Measurements from ENCODE around the gene DDX18.
"Not testable (repeated sequence)": the region's sequence is repeated elsewhere in the genome, so short reads cannot be mapped to it uniquely, and the experiment has no call there.

DDX18 gene

DNA sequence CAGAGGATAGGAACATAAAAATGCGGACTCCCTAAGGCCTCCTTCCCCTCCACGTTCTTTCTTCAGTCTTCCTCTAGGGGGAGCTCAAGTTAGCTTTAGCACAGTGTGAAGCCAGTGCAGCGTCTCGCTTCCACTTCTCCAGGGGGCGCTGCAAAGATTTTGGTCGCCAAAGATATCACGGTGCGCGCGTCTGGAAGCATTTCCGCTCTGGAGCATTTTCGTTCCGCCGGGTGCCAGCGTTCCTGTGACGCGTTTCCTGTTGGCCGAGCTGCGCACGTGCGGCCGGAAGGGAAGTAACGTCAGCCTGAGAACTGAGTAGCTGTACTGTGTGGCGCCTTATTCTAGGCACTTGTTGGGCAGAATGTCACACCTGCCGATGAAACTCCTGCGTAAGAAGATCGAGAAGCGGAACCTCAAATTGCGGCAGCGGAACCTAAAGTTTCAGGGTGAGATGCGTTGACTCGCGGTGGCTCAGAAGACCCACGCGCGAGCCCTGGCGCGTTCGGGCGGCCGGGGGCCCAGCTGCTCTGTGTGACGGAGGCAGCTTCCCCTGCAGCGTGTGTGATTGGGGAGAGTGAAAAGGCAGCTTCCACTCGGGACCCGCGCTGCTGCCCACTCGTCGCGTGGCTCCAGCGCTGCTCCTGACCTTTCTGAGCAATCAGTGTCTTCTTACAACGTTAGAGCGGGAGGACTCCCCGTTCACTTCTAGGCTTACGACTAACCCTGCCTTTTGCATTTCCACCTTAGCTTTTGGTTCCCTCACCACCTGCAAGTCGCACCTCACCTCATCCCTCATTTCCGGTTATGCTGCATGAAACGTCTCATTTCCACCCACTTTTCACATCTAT lies at the start of gene DDX18:
Gene DDX18 (plus strand): TSS at position 275 of the 848 bp plus-strand sequence. CDS start 87 bp downstream, at position 362.
- peak; percentile 99 for DNase-seq

DNA sequence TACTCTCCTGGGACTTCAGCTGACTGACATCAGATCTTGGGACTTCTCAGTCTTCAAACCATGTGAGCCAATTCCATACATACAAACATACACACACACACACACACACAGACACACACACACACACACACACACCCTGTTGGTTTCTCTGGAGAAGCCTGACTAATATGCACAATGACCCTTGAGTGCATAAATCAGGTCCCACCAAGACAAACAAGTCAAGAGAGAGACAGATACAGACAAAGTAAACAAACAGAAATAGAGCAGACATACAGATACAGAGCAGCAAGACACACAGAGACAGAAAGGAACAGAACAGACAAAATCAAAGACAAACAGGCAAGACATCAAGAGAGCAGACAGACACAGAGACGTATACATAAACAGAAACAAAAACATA lies 43.8 kb upstream of the DDX18 start:
- no peak for DNase-seq

DNA sequence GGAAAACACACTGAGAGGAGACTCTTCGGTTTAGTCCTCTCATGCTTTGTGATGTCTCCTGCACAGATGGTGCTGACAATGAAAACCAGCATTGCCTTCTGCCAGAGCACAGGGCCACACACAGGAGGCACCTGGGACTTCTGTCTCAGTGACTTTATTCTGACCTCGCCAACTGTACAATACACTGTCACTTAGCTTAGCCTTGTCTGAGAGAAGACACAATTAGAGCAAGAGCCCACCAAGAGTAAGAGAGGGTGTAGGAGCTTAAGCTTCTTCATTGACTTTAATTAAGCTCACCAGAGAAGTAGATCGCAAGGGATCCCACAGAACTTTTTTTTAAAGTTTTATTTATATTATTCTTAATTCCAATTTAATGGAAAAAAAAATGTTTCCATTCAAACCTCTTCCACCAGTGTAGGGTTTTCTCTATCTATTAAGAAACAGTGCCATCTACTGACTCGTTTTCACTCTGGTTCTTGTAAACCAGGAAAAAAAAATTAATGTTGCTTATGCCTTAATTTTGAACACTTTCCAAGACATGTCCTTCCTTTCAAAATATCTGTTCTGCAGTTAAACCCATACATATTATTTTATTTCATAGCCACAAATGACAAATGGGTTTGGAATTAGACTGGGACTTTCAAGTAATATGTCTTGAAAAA lies 42.4 kb upstream of the DDX18 start:
- peak; percentile 56 for DNase-seq

DNA sequence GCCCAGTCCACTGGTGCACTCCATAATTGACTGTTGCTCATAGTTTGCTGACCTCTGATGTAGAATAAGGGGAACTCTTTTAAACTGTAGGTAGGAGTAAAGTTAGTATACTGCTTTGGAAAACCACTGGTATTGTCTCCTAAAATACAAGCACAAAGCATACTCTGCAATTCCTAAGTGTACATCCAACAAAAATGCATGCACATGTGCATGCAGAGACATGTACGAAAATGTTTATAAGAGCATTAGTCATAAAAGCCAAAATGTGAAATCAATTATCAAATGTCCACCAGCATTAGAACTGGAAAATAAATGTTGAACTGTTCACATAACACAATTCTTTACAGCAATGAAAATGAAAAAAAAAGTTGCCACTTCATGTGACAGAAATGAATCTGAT lies 39.8 kb upstream of the DDX18 start:
- no peak for DNase-seq

DNA sequence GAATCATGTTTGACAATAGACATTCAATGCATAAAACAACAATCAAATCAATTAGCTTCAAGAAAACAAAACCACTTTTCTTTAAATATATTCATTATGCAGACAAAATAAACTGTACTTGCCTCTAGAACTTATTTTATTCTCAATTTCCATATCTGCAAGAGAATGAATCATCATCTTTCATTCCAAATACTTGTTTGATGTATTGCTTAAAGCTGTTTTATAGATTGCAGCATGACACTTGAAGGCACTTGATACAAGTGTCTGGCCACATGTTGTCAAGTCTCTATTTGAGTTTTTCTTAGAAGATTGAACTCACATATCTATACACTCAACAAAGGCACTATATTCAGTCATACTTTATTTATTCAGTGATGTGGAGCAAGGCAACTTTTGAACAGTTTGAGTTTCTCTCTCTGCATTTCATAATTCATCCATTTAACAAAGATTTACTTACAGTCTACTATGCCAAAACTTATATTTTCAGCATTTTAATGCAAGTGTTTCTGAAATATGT lies 38.7 kb upstream of the DDX18 start:
- DNase-seq, result no peak

DNA sequence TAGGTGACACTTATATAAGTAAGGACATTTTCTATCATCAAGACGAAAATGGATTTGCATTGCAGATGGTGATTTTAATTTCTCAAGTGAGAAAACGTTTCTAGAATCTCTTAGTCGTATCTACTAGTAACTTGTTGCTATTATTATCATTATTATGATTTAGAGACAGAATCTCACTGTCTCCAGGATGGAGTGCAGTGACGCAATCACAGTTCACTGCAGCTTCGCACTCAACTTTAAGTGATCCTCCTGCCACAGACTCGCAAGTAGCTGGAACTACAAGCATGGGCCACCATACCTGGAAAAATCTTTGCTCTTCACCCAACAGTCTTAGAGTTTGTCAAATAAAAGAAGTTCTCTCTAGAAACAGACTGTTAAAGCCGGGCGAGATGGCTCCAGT lies 37.6 kb upstream of the DDX18 start:
- no peak for DNase-seq

DNA sequence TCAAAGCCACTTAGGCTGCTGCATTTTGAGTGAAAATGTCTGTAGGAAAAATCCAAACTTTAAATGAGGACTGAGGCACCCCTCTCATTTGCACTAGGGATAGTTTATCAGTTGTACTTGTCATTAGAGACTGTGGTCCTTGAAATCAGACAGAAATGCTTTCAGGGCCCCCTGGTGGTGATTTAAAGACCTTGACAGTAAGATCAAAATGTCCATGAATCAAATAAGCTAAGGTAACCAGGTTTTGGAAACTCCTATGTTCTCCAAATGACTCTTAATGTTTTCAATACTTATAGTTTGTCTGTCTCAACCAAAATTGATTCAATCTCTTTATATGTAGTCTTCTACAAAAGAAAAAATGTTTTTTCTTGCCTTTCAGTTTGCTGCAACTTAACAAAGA lies 28.8 kb upstream of the DDX18 start:
- peak; percentile 82 for DNase-seq

DNA sequence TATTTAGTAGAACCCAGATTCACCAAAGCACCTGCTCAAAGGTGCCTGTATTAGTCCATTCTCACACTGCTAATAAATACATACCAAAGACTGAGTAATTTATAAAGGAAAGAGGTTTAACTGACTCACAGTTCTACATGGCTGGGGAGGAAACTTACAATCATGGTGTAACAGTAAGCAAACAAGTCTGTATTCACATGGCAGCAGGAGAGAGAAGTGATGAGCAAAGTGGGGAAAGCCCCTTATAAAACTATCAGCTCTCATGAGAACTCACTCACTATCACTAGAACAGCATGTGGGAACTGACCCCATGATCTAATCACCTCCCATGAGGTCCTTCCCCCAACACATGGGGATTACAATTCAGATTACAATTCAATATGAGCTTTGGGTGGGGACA lies 28.0 kb upstream of the DDX18 start:
- DNase-seq, result no peak

DNA sequence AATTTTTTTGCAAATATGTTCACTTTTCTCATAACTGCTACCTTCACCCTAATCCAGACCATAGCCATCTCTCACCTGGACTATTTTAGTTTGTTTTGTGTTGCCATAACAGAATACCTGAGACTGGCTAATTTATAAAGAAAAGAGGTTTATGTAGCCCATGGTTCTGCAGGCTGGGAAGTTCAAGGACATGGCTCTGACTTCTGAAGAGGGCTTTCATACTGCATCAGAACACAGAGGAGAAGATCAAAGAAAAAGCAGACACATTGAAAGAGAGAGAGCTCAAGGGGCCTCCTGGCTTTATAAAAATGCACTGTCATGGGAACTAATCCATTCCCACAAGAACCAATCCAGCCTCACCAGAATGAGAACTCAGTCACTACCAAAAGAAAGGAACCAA lies 25.0 kb upstream of the DDX18 start:
- no peak for DNase-seq

DNA sequence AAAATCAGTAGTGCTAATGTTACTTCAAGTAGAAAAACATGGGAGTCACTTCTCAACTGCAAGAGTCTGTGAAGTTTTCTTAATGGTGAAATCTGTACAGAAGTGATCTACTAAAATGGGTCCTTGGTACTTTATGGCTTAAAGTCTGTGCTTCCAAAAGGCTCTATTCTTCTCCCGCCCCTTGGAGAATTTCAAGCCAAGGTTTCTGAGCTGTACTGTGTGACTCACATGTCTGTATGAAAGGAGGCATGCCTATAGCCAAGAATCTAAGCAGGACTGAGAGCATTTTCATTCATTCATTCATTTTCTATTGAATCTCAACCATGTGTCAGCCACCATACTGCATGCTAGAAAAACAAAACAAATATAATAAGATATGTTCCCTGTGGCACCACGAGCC lies 19.8 kb upstream of the DDX18 start:
- DNase-seq, result no peak

DNA sequence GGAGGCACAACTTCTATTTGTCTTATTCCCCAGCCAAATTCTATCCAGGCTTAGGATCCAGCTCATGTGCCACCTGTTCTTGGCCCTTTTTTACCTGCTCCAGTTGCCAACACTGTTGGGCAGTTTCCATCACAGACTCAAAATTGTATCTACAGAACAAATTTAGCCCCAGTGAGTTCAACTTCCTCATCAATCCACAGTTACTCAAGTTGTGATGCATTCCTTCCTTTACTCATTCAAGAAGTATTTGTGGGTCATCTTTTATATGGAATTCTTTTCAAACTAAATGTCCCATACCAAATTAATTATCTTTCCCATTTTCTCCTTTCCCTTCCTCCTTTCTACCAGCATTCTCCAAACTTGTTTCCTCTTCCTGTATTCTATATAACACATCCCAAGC lies 12.7 kb upstream of the DDX18 start:
- no peak for DNase-seq

DNA sequence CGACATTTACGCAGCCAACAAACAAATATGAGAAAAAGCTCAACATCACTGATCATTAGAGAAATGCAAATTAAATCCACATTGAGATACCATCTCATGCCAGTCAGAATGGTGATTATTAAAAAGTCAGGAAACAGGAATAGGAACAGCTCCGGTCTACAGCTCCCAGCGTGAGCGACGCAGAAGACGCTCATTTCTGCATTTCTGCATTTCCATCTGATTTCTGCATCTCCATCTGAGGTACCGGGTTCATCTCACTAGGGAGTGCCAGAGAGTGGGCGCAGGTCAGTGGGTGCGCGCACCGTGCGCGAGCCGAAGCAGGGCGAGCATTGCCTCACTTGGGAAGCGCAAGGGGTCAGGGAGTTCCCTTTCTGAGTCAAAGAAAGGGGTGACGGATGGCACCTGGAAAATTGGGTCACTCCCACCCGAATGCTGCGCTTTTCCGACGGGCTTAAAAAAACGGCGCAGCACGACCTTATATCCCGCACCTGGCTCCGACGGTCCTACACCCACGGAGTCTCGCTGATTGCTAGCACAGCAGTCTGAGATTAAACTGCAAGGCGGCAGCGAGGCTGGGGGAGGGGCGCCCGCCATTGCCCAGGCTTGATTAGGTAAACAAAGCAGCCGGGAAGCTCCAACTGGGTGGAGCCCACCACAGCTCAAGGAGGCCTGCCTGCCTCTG lies 10.7 kb upstream of the DDX18 start:
- peak; percentile 19 for DNase-seq

DNA sequence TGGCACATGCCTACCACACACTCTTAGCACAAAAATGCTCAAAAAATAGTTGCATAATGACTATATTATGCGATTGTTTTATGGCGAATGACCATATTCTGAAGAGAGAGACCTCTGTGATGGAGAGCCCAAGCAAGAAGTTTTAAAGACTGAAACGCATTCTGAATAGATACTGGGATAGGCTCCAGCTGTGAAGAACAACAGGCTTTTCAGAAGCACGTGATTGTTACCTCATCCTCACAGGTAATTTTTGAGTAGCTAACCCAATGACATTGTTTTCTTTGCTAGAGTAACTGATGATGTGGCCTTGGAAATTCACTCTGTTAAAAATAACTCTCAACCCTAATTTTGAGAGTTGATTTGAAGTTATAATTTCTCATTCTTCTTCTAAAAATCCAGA lies 2.0 kb upstream of the DDX18 start:
- no peak for DNase-seq

DNA sequence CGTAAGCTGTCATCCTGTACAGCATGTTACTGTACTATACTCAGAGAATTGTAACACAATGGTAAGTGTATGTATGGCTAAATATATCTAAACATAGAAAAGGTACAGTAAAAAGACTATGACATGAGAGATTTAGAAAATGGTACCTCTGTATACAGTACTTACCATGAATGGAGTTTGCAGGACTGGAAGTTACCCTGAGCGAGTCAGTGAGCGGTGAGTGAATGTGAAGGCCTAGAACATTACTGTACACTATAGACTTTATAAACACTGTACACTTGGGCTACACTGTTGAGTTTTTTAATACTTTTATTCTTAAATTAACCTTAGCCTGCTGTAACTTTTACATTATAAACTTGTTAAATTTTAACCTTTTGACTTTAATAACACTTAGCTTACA lies 1.5 kb downstream of the DDX18 start:
- DNase-seq, result no peak

DNA sequence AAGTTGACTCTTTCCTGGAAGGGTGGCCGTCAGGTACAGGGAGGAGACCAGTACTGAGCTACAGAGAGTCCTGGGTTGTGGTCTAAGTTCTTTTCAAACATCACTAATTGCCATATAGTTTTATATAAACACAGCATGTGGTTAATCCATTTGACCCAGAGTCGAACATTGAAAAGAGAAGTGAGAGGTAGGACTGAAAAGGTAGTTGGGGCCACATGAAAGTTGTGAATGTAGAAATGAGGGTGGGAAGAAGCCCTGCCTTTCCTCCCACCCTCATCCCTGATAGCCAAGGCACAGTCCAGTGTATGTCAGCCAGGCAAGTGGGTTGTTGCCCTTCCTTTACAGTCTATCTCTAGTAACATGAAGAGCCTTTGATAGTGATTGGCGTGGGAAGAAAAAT lies 4.4 kb downstream of the DDX18 start:
- no peak for DNase-seq

DNA sequence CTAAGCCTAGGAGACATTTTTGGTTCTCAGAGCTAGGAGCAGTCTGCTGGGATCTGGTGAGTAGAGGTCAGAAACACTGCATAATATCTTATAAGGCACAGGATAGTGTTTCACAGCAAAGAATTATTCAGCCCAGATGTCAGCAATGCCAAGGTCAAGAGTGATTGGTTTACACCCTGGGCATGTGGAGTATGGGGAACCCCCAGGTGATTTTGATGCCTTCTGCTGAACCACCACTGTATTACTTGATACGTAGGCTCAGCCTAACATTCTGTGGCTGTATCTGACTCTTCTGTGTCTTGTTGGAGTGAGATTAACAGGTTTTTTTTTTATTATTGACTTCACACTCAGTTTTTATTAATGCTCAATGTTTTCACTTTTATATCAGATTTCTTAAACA lies 6.0 kb downstream of the DDX18 start:
- DNase-seq, result no peak

DNA sequence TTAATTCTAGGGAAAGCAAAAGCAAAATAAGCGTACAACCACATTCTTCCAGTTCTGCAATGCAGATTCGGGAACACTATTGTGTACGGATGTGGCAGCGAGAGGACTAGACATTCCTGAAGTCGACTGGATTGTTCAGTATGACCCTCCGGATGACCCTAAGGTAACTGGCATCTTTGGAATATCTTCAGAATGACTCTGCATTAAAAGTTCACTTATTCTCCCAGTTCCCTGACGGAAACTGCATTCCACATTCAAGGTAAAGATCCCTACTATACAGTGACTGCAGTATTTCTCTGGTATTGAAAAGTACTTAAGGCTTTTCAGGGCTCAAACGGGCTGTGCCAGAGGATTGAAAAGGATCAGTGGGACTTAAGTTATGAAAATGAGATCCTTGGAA lies 10.9 kb downstream of the DDX18 start:
- no peak for DNase-seq

DNA sequence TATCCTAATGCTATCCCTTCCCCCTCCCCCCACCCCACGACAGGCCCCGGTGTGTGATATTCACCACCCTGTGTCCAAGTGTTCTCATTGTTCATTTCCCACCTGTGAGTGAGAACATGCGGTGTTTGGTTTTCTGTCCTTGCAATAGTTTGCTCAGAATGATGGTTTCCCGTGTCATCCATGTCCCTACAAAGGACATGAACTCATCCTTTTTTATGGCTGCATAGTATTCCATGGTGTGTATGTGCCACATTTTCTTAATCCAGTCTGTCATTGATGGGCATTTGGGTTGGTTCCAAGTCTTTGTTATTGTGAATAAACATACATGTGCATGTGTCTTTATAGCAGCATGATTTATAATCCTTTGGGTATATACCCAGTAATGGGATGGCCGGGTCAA lies 13.0 kb downstream of the DDX18 start:
- not testable (repeated sequence) for DNase-seq

DNA sequence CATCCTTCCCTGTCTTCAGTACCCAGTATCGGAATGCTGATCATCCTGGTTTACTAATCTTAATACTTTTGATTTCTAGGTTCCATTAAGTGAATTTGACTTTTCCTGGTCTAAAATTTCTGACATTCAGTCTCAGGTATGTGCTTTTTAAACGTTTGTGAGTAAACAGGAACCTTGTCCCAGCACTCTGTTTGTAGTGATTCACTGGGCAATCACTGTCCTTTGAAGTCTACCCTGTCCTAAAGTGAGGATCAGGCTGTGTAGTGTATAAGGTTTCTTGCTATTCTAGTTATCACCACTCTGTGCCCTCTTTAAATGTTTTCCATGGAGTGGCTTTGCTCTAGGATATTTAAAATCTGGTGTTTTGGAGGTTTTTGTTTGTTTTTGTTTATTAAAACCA lies 14.4 kb downstream of the DDX18 start:
- no peak for DNase-seq

DNA sequence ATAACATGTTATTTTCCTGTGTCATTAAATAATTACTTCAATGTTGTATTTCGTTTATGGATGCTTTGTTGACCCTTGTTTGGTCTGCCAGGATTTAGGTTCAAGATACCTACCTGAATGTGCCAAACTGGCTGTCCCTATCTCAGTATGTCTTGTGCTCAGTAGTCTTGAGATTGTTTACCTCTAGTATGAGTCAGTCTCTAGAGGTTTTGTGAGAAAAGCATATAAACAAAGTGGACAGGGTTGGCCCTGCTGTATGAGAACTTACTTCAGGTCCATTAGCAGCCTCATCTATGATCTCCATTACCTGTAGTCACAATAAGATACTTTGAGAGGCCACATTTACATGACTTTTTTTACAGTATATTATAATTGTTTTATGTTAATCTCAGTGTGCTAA lies 17.8 kb downstream of the DDX18 start:
- DNase-seq, result no peak

DNA sequence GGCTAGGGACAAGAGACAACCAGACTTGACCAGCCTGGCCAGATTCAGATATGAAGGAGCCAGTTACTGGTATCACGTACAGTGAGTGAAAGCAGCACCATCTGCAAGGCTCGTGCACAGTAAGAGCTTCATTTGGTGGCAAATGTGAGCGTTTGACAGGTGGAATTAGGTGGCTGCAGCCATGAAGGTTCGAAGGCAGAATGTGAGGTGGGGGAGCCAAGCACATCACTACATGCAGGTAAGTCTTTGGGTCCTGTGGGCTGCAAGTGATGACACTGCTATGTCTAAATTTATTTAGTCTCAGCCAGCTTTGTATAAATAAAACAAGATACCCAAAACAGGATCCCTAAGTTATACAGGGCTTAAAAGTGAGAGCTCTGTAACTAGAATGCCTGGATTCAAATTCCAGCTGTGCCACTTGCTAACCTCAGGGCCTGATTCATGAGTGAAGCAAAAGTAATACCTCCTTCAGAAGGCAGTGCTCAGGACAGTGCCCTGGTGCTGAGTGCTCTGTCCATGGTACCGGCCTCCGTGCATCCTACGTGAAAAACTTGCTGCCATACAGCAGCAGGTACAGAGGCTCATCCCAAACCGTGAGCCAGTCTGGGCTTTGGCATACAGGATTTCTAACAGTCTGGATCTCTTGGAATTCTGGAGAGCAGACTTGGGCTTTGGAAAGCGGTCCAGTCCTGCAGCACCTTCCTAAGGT lies 18.6 kb downstream of the DDX18 start:
- DNase-seq, result no peak

DNA sequence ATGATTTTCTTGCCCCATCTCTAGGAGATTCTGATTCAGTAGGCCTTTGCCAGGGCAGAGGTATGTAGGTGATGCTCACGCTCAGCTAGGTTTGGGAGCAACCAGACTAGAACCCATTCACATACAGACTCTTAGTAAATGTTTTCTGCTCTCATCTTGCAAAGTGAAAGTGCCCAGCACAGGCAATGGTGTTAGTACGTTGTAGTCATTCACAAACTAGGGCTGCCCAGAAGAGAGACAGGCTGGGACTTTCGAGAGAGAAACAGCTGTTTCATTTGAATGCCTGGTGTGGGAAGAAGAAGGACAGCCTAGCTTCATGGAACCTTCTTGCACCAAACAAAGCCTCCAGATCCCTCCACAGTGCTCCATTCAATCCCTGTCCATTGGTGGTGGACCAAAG lies 19.4 kb downstream of the DDX18 start:
- no peak for DNase-seq

DNA sequence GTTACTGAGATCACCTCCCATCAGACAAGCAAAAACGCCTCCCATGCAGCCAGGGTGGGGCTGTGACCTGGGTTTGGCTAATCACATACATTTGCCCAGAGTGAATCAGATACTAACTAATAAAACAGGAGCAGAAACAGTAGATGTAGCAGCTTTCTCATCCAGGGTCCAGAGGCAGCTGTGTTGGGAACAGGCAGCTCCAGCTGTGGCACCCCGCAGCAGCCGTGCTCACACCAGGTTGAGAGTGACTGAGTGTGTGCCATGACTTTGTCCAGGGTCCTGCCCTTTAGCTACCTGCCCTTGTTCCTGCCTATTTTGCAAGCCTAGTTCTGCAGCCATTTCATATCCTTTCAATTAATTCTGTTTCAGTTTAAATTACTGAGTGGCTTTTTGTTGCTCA lies 20.5 kb downstream of the DDX18 start:
- DNase-seq, result no peak
